Measurements from ENCODE around the gene KCNK4. TPM values are rescaled to one million over a fixed set of nuclear protein-coding genes. Genes with fewer than 3 reads are reported as not detected.

KCNK4 gene
- total RNA-seq, 1 experiment from 2014 or later = 0.26 TPM

DNA sequence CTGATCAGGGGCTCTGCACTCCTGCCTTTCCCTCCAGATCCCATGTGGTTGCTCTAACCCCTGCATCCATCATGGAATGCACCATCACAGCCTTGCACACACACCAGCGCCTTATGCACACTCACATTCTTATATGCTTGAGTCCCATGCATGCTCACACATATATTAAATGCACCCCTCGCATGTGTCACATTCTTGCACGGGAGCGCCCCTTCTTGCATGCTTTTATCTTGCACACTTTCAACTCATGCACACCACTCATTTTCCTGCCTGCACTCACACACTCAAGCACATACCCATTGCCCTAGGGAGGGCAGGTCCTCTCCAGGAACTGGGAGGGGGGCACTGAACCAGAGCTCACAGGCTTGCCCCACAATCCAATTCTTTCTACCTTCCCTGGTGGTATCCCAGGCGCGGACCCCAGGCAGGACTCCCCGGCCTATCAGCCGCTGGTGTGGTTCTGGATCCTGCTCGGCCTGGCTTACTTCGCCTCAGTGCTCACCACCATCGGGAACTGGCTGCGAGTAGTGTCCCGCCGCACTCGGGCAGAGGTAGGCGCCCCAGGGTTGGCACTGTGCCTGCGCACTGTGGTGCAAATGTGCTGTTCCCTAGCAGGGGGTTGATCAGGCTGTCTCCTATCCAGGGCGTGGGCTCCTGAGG is 6.7 kb downstream of the KCNK4 start:
- no peak for DNase-seq (ENCODE audit: low spot score)
- ChIA-PET CTCF (no interaction called here), POLR2A (ENCODE audit: low non-redundant PET) (no interaction called here)
- no peaks in the 10 kb centered on the region for H3K36me3 ChIP-seq (ENCODE audit: insufficient read depth, low read length, poor library complexity, severe bottlenecking)
- no peak overlapping the region for H3K27ac ChIP-seq (ENCODE audit: low read depth, low read length, poor library complexity, severe bottlenecking)
- peaks cover 17% of the 10 kb centered on the region for H3K4me1 ChIP-seq (ENCODE audit: insufficient read depth, low read length, poor library complexity, severe bottlenecking)
- TF ChIP-seq, protein P1, sequence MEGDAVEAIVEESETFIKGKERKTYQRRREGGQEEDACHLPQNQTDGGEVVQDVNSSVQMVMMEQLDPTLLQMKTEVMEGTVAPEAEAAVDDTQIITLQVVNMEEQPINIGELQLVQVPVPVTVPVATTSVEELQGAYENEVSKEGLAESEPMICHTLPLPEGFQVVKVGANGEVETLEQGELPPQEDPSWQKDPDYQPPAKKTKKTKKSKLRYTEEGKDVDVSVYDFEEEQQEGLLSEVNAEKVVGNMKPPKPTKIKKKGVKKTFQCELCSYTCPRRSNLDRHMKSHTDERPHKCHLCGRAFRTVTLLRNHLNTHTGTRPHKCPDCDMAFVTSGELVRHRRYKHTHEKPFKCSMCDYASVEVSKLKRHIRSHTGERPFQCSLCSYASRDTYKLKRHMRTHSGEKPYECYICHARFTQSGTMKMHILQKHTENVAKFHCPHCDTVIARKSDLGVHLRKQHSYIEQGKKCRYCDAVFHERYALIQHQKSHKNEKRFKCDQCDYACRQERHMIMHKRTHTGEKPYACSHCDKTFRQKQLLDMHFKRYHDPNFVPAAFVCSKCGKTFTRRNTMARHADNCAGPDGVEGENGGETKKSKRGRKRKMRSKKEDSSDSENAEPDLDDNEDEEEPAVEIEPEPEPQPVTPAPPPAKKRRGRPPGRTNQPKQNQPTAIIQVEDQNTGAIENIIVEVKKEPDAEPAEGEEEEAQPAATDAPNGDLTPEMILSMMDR (conservative IDR thresholded peaks at IDR 0.05; ENCODE audit: low read depth, low read length) = no peak
- no peak for TF ChIP-seq EZH2 (IDR thresholded peaks at IDR 0.05; ENCODE audit: borderline replicate concordance, low read depth, low read length, poor library complexity, severe bottlenecking)
- intact Hi-C loops (cut with micrococcal nuclease; ENCODE audit: unreplicated experiment) = no loop called here
- peaks cover 20% of the 10 kb centered on the region for H3K27me3 ChIP-seq (replicated peaks; ENCODE audit: insufficient read depth, low read depth, low read length, poor library complexity)
- H3K4me3 ChIP-seq (ENCODE audit: low read depth, low read length, poor library complexity, severe bottlenecking) = no peak overlapping the region
- H3K9me3 ChIP-seq (ENCODE audit: low read depth, low read length, poor library complexity, severe bottlenecking) = no peaks in the 10 kb centered on the region
- no TSS peak for BruUV-seq (replicated peaks)

DNA sequence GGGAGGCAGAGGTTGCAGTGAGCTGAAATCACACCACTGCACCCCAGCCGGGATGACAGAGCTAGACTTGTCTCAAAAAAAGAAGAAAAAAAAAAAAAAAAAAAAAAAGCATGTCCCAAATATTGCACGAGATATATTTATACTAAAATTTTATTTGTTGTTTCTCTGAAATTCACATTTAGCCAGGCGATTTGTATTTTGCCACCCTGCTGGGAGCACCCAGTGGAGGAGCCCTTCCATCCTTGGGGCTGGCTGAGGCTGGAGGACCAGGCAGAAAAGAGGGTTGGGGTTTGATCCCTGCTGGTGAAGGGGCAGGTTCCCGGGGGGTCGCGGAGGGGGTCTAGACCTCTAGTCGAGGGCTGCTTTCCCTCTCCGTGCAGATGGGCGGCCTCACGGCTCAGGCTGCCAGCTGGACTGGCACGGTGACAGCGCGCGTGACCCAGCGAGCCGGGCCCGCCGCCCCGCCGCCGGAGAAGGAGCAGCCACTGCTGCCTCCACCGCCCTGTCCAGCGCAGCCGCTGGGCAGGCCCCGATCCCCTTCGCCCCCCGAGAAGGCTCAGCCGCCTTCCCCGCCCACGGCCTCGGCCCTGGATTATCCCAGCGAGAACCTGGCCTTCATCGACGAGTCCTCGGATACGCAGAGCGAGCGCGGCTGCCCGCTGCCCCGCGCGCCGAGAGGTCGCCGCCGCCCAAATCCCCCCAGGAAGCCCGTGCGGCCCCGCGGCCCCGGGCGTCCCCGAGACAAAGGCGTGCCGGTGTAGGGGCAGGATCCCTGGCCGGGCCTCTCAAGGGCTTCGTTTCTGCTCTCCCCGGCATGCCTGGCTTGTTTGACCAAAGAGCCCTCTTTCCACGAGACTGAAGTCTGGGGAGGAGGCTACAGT is 8.1 kb downstream of the KCNK4 start:
- Histone ChIP-seq H3K27me3 (replicated peaks; ENCODE audit: insufficient read depth, low read depth, low read length, poor library complexity) (peaks cover 13% of the 10 kb centered on the region), H3K4me1 (ENCODE audit: insufficient read depth, low read length, poor library complexity, severe bottlenecking) (peaks cover 22% of the 10 kb centered on the region), H3K27ac (ENCODE audit: low read depth, low read length, poor library complexity, severe bottlenecking) (no peak overlapping the region), H3K36me3 (ENCODE audit: insufficient read depth, low read length, poor library complexity, severe bottlenecking) (no peaks in the 10 kb centered on the region), H3K4me3 (ENCODE audit: low read depth, low read length, poor library complexity, severe bottlenecking) (peak overlapping the region; percentile 38), H3K9me3 (ENCODE audit: low read depth, low read length, poor library complexity, severe bottlenecking) (no peaks in the 10 kb centered on the region)
- ChIA-PET POLR2A (ENCODE audit: low non-redundant PET) (no interaction called here), CTCF (interaction anchor here (0.6 kb wide), 1 partner anchor 56 kb away, joined by 7 read pairs; no protein-coding TSS in a partner anchor)
- intact Hi-C loops (cut with micrococcal nuclease; ENCODE audit: unreplicated experiment) = no loop called here
- no TSS peak for BruUV-seq (replicated peaks)
- TF ChIP-seq, protein P1 (conservative IDR thresholded peaks at IDR 0.05; ENCODE audit: low read depth, low read length) = no peak
- TF ChIP-seq EZH2 (IDR thresholded peaks at IDR 0.05; ENCODE audit: borderline replicate concordance, low read depth, low read length, poor library complexity, severe bottlenecking) = no peak
- DNase-seq (ENCODE audit: low spot score) = no peak

DNA sequence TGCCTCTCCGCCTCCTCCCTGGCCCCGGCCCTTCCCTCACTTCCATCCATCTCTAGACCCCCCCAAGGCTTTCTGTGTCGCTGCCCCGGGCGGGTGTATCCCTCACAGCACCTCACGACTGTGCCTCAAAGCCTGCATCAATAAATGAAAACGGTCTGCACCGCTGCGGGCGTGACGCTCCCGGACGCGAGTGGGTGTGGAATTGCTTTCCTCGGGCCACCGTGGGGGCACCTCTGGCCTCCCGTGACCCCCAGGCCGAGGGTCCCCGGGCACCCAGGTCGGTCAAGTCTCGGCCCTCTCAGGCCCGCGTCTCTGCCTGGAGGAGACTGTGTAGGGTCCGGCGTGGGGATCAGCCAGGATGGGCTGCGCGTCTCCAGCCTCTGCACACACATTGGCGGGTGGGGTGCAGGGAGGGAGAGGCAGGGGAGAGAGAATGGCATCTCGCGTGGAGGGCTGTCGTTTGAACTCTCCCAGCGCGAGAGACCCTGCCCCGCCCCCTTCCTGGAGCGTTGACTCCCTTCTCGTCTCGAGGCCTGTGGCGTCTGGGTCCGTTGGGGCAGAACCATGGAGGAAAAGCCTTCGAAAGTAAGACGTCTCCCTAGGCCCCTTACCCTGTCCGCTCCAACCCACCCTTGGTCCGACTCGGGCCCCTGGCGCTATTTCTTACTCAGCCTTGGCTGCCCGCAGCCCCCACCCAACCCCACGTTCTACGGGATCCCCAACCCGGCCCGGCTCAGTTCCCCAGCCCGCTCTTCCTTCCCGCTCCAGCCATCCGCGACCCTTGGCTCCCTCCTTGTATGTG is 8.9 kb downstream of the KCNK4 start, which contains the start of gene CATSPERZ:
Gene CATSPERZ, plus strand, starts transcription at position 512 of the 802 bp plus-strand sequence. Its CDS starts 53 bp downstream, at position 565.
- DNase-seq (ENCODE audit: low spot score) = no peak
- Histone ChIP-seq H3K27me3 (replicated peaks; ENCODE audit: insufficient read depth, low read depth, low read length, poor library complexity) (peaks cover 13% of the 10 kb centered on the region), H3K4me1 (ENCODE audit: insufficient read depth, low read length, poor library complexity, severe bottlenecking) (peaks cover 23% of the 10 kb centered on the region), H3K27ac (ENCODE audit: low read depth, low read length, poor library complexity, severe bottlenecking) (no peak within 1 kb of the TSS), H3K9me3 (ENCODE audit: low read depth, low read length, poor library complexity, severe bottlenecking) (no peaks in the 10 kb centered on the region), H3K4me3 (ENCODE audit: low read depth, low read length, poor library complexity, severe bottlenecking) (peak within 1 kb of the TSS; percentile 38), H3K36me3 (ENCODE audit: insufficient read depth, low read length, poor library complexity, severe bottlenecking) (no peaks in the 10 kb centered on the region)
- POLR2A ChIA-PET (ENCODE audit: low non-redundant PET) = no interaction called here
- BruUV-seq (replicated peaks) = no TSS peak
- CTCF ChIA-PET = interaction anchor here (0.8 to 1.7 kb wide), 8 partner anchors 9 to 94 kb away, joined by 3 to 33 read pairs (median 4); partner anchors contain the start of genes BAD, FERMT3, KCNK4 and NUDT22
- intact Hi-C loops (cut with micrococcal nuclease; ENCODE audit: unreplicated experiment) = loop anchor here (5.0 kb wide), 1 partner anchor 113 kb away; the partner anchor contains the start of gene STIP1
- TF ChIP-seq, protein P1 (conservative IDR thresholded peaks at IDR 0.05; ENCODE audit: low read depth, low read length) = no peak
- TF ChIP-seq EZH2 (IDR thresholded peaks at IDR 0.05; ENCODE audit: borderline replicate concordance, low read depth, low read length, poor library complexity, severe bottlenecking) = no peak

All from A673 (cell line).